IPS-NIHi11 (cell line): ENCODE data around the gene ADIPOR1.
A peak's percentile ranks its signal among the peaks of the same experiment; 100 is the strongest.
"Not testable (repeated sequence)": the region's sequence is repeated elsewhere in the genome, so short reads cannot be mapped to it uniquely, and the experiment has no call there.

ENCODE experiments used
- DNase-seq: peaks from one replicate; pipeline ENCODE4 v3.0.0; 2012; ENCODE audit warnings: mixed read lengths, low spot score

The ADIPOR1 gene

GRCh38 chr1:202938287-202938925 is 19.7 kb downstream of the ADIPOR1 start:
- no peak for DNase-seq

GRCh38 chr1:202936409-202936808 is 21.7 kb downstream of the ADIPOR1 start:
- not testable (repeated sequence) for DNase-seq

- DNase-seq, result no peak
Observed at GRCh38 chr1:202935844-202936243, 22.3 kb downstream of the ADIPOR1 start.

GRCh38 chr1:202934755-202935154 is 23.4 kb downstream of the ADIPOR1 start:
- no peak for DNase-seq

GRCh38 chr1:202932476-202932875 is 25.6 kb downstream of the ADIPOR1 start:
- DNase-seq, result no peak

GRCh38 chr1:202926581-202927491 is 31.3 kb downstream of the ADIPOR1 start, which contains the start of gene KLHL12:
Gene KLHL12, minus strand, starts transcription at chr1:202927234. Its CDS starts 2,072 bp downstream, at chr1:202925162.
- DNase-seq, result peak; percentile 98

- DNase-seq, result no peak
Observed at GRCh38 chr1:202923533-202923932, 34.6 kb downstream of the ADIPOR1 start.

- no peak for DNase-seq
Observed at GRCh38 chr1:202919615-202920014, 38.5 kb downstream of the ADIPOR1 start.

GRCh38 chr1:202915146-202915545 is 43.0 kb downstream of the ADIPOR1 start:
- no peak for DNase-seq

GRCh38 chr1:202912476-202912875 is 45.6 kb downstream of the ADIPOR1 start:
- not testable (repeated sequence) for DNase-seq

- DNase-seq, result no peak
Observed at GRCh38 chr1:202909494-202909893, 48.6 kb downstream of the ADIPOR1 start.

- DNase-seq, result no peak
Observed at GRCh38 chr1:202908998-202909397, 49.1 kb downstream of the ADIPOR1 start.

GRCh38 chr1:202905331-202905730 is 52.8 kb downstream of the ADIPOR1 start:
- DNase-seq, result no peak

- DNase-seq, result not testable (repeated sequence)
Observed at GRCh38 chr1:202903808-202904207, 54.3 kb downstream of the ADIPOR1 start.

GRCh38 chr1:202901555-202901954 is 56.6 kb downstream of the ADIPOR1 start:
- DNase-seq, result no peak

GRCh38 chr1:202892501-202892900 is 65.6 kb downstream of the ADIPOR1 start:
- DNase-seq, result no peak
